Activated naive CD4-positive, alpha-beta T cell treated with anti-CD3 and anti-CD28 coated beads, Interleukin-2, amount 10 ng/mL, durations not matched to agents 7 days and 5 days (primary cell): Measurements from ENCODE around the gene DSE.

Experiments
- CTCF ChIA-PET: fragments of 350-600 bp; sonication (Branson Sonifier 250); formaldehyde crosslinking; loops from one replicate; lab custom pipeline; 2021; ENCODE audit warnings: antibody characterized with exemption; lab: Charles Lee
- DNase-seq: peaks from one replicate; pipeline ENCODE4 v3.0.0-alpha.2; 2020
- H3K27ac Mint-ChIP-seq: one replicate; pipeline ENCODE4 v1.8.0; 2021; ENCODE audit warnings: mild to moderate bottlenecking, moderate library complexity, mixed read lengths
- H3K27me3 Mint-ChIP-seq: one replicate; pipeline ENCODE4 v1.8.0; 2021; ENCODE audit warnings: mild to moderate bottlenecking, mixed read lengths
- H3K36me3 Mint-ChIP-seq: one replicate; pipeline ENCODE4 v1.8.0; 2021; ENCODE audit warnings: mixed read lengths
- H3K4me1 Mint-ChIP-seq: one replicate; pipeline ENCODE4 v1.8.0; 2021; ENCODE audit warnings: mixed read lengths
- H3K4me3 Mint-ChIP-seq: one replicate; pipeline ENCODE4 v1.8.0; 2021; ENCODE audit warnings: mild to moderate bottlenecking, moderate library complexity, mixed read lengths
- H3K9me3 Mint-ChIP-seq: one replicate; pipeline ENCODE4 v1.8.0; 2021; ENCODE audit warnings: mixed read lengths

Gene DSE

GRCh38 chr6:116402108-116402937 is 31.6 kb downstream of the DSE start:
- H3K9me3 Mint-ChIP-seq = no peaks in the 10 kb centered on the region
- H3K4me1 Mint-ChIP-seq = no peaks in the 10 kb centered on the region
- H3K27ac Mint-ChIP-seq = no peak overlapping the region
- no peak overlapping the region for H3K4me3 Mint-ChIP-seq
- DNase-seq = no peak
- CTCF ChIA-PET = interaction anchor here (0.6 kb wide), 1 partner anchor 73 kb away, joined by 3 read pairs; no protein-coding TSS in a partner anchor
- peaks cover 19% of the 10 kb centered on the region for H3K27me3 Mint-ChIP-seq
- H3K36me3 Mint-ChIP-seq = no peaks in the 10 kb centered on the region

GRCh38 chr6:116403205-116403604 is 32.5 kb downstream of the DSE start:
- DNase-seq = no peak
- Mint-ChIP-seq H3K36me3 (no peaks in the 10 kb centered on the region), H3K9me3 (no peaks in the 10 kb centered on the region), H3K4me1 (no peaks in the 10 kb centered on the region), H3K4me3 (no peak overlapping the region), H3K27me3 (peaks cover 19% of the 10 kb centered on the region), H3K27ac (no peak overlapping the region)
- CTCF ChIA-PET = no interaction called here

GRCh38 chr6:116404696-116405095 is 33.9 kb downstream of the DSE start:
- Mint-ChIP-seq H3K27ac (no peak overlapping the region), H3K36me3 (no peaks in the 10 kb centered on the region), H3K4me1 (no peaks in the 10 kb centered on the region), H3K27me3 (peaks cover 15% of the 10 kb centered on the region), H3K9me3 (no peaks in the 10 kb centered on the region), H3K4me3 (no peak overlapping the region)
- no peak for DNase-seq
- CTCF ChIA-PET = no interaction called here

- CTCF ChIA-PET = no interaction called here
- no peak for DNase-seq
- Mint-ChIP-seq H3K36me3 (no peaks in the 10 kb centered on the region), H3K27me3 (peaks cover 15% of the 10 kb centered on the region), H3K27ac (no peak overlapping the region), H3K4me3 (no peak overlapping the region), H3K9me3 (no peaks in the 10 kb centered on the region), H3K4me1 (no peaks in the 10 kb centered on the region)
Measured at GRCh38 chr6:116405138-116405537, 34.4 kb downstream of the DSE start.

DNA sequence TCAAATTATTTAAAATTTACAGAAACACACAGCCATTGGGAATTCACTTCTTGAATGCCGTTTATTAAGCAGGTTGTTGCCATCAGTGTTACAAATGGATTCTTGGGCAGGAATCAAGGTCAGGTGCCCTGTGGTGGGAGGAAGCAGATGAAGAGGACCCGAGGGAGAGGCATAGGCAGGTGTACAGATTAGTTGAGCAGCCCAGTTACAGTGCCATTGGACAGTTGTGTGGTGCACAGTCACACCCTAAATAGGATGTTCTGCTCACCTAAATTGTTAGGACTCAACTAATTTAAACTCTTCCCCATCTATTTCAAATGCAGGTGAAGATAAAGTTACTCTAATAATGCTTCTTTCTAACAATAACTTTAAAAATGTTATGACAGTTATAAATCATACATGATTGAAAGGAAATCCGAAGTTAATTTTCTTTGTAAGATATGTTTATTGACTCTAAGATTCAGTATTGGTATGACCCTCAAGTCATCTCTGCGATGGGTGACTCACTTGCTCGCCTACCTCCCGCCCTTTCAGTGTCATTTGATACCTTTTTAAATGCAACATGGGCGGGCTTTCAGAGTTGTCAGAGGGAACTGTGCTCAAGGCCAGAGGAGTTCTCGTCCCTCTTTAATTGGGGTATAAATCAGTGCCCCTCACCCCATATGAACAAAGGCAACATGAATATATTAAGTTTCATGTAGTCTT is 35.1 kb downstream of the DSE start:
- Mint-ChIP-seq H3K27me3 (peaks cover 15% of the 10 kb centered on the region), H3K27ac (no peak overlapping the region), H3K9me3 (no peaks in the 10 kb centered on the region), H3K4me1 (no peaks in the 10 kb centered on the region), H3K36me3 (no peaks in the 10 kb centered on the region), H3K4me3 (no peak overlapping the region)
- CTCF ChIA-PET = no interaction called here
- DNase-seq = no peak

DNA sequence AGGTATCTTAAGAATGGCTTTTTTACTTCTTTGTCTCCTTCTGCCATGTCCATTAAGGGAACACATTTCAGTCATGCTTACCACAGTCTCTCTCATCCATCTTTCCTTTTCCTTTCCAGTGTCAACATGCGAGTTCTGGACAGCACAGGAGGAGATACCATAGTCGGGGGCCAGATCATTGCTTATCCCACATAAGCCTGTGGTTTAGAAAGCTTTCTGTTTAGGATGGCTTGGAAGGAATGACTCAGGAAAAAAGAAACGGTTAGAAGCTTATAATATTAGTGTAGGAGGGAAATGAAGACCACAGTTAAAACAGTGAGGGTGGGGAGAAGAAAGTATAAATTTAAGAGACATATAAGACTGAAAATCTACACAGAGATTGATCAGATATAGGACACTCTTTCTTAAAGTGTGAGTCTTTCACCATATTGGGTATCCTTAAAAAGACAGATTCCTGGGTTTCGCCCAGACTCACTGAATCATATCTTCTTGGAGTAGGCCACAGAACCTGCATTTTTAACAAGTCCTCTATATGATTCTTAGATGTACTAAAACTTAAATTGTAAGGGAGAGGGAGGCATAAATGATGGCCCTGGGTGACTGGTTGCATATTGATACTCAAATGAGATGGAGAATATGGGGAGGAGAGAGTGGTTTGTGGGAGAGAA is 36.1 kb downstream of the DSE start:
- Mint-ChIP-seq H3K27ac (no peak overlapping the region), H3K36me3 (no peaks in the 10 kb centered on the region), H3K4me1 (no peaks in the 10 kb centered on the region), H3K4me3 (no peak overlapping the region), H3K9me3 (no peaks in the 10 kb centered on the region), H3K27me3 (peaks cover 15% of the 10 kb centered on the region)
- CTCF ChIA-PET = interaction anchor here (0.6 kb wide), 1 partner anchor 361 kb away, joined by 3 read pairs; no protein-coding TSS in a partner anchor
- DNase-seq = no peak

DNA sequence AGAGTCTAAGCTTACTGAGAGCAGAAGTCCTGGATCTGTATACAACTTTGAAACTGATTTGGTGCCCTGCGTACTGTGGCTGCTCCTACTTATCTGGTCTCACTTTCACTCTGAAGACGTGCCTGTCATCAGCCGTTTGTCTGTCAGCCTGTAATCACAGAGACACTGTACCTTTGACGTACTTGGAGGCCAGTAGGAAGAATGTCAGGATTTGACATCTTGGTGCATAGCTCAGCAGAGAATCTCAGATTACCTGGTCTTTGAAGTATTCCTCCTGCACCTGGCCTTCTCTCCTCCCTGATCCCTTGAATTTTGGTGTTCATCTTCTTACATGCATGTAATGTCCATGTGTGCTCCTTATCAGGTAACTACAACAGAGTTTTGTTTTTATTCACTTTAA is 37.7 kb downstream of the DSE start:
- DNase-seq = no peak
- peaks cover 16% of the 10 kb centered on the region for H3K27me3 Mint-ChIP-seq
- H3K4me3 Mint-ChIP-seq = no peak overlapping the region
- H3K9me3 Mint-ChIP-seq = no peaks in the 10 kb centered on the region
- no peaks in the 10 kb centered on the region for H3K4me1 Mint-ChIP-seq
- no peaks in the 10 kb centered on the region for H3K36me3 Mint-ChIP-seq
- CTCF ChIA-PET = interaction anchor here (0.8 kb wide), 1 partner anchor 11 kb away, joined by 5 read pairs; no protein-coding TSS in a partner anchor
- H3K27ac Mint-ChIP-seq = no peak overlapping the region

DNA sequence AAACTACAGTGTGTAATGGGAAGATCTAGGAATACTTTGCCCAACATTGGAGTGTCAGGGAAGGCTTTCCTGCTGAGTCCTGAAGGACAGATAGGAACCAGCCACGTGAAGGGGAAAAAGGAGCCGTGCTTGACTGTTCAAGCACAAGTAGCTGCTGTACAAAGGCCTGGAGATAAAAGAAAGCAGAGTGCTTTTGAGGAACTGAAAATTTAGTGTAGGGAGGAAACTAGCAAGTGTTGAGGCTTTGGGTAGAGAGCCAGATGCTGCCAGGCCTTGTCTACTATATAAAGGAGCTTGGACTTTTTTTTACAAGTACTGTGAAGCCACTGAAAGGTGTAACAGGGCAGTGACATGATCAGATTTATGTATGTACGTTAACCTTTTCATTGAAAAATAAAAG is 39.0 kb downstream of the DSE start:
- Mint-ChIP-seq H3K4me3 (no peak overlapping the region), H3K4me1 (no peaks in the 10 kb centered on the region), H3K9me3 (no peaks in the 10 kb centered on the region), H3K27ac (no peak overlapping the region), H3K27me3 (peaks cover 15% of the 10 kb centered on the region), H3K36me3 (no peaks in the 10 kb centered on the region)
- CTCF ChIA-PET = no interaction called here
- DNase-seq = no peak

- Mint-ChIP-seq H3K27ac (no peak overlapping the region), H3K4me1 (no peaks in the 10 kb centered on the region), H3K4me3 (no peak overlapping the region), H3K9me3 (no peaks in the 10 kb centered on the region), H3K27me3 (peaks cover 3% of the 10 kb centered on the region), H3K36me3 (no peaks in the 10 kb centered on the region)
- CTCF ChIA-PET = no interaction called here
- DNase-seq = no peak
Measured at GRCh38 chr6:116411284-116411623, 40.5 kb downstream of the DSE start.

DNA sequence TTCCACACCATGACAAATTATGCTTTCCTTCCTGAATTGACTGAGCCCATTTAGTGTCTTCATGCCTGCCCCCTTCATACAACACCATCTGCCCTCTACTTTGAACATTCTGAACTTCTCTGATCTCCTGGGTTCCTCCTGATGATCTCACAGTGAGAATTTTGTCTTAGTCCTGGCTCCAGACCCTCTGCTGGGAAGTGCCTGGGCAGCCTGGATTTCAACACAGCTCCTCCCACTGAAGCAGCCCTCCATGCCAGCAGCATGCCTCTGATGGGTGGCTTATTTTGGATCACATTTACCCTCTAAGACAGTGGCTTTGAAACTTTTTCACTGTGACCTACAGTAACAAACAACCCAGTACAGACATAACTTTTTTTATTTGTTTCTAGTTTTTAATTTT is 41.5 kb downstream of the DSE start:
- no peaks in the 10 kb centered on the region for H3K36me3 Mint-ChIP-seq
- no peak overlapping the region for H3K27ac Mint-ChIP-seq

GRCh38 chr6:116413357-116413756 is 42.6 kb downstream of the DSE start:
- Mint-ChIP-seq H3K4me3 (no peak overlapping the region), H3K27ac (no peak overlapping the region), H3K36me3 (no peaks in the 10 kb centered on the region), H3K4me1 (no peaks in the 10 kb centered on the region), H3K9me3 (no peaks in the 10 kb centered on the region), H3K27me3 (peaks cover 3% of the 10 kb centered on the region)
- DNase-seq = no peak
- CTCF ChIA-PET = no interaction called here

More for the DNA sequence above, 41.5 kb downstream of the DSE start:
- Mint-ChIP-seq H3K9me3 (no peaks in the 10 kb centered on the region), H3K4me3 (no peak overlapping the region), H3K27me3 (peaks cover 3% of the 10 kb centered on the region), H3K4me1 (no peaks in the 10 kb centered on the region)
- DNase-seq = no peak
- CTCF ChIA-PET = no interaction called here

GRCh38 chr6:116417661-116418060 is 46.9 kb downstream of the DSE start:
- CTCF ChIA-PET = no interaction called here

GRCh38 chr6:116419069-116419786 is 48.5 kb downstream of the DSE start:
- CTCF ChIA-PET = interaction anchor here (0.8 kb wide), 1 partner anchor 11 kb away, joined by 5 read pairs; no protein-coding TSS in a partner anchor
- Mint-ChIP-seq H3K4me3 (no peak overlapping the region), H3K9me3 (no peaks in the 10 kb centered on the region), H3K27ac (no peak overlapping the region), H3K27me3 (no peaks in the 10 kb centered on the region), H3K4me1 (no peaks in the 10 kb centered on the region), H3K36me3 (no peaks in the 10 kb centered on the region)
- no peak for DNase-seq

More at GRCh38 chr6:116417661-116418060, 46.9 kb downstream of the DSE start:
- no peaks in the 10 kb centered on the region for H3K9me3 Mint-ChIP-seq
- H3K4me1 Mint-ChIP-seq = no peaks in the 10 kb centered on the region
- H3K27me3 Mint-ChIP-seq = no peaks in the 10 kb centered on the region
- H3K27ac Mint-ChIP-seq = no peak overlapping the region
- DNase-seq = no peak
- H3K36me3 Mint-ChIP-seq = no peaks in the 10 kb centered on the region
- no peak overlapping the region for H3K4me3 Mint-ChIP-seq

DNA sequence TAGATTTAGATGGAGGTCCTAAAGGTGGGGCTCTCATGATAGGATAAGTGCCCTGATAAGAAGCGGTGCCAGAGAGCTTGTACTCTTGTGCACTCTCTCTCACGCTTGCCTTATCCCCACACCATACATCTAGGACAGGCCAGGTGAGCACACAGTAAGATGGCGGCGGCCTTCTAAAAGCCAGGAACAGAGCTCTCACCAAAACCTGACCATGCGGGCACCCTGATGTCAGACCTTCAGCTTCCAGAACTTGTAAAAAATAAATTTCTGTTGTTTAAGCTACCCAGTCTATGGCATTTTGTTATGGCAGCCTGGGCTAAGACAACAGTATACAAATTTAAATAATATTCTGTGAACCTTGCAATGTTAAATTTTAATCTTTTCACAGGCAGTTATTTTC is 49.6 kb downstream of the DSE start:
- H3K4me1 Mint-ChIP-seq = no peaks in the 10 kb centered on the region
- no peaks in the 10 kb centered on the region for H3K9me3 Mint-ChIP-seq
- no peaks in the 10 kb centered on the region for H3K36me3 Mint-ChIP-seq
- CTCF ChIA-PET = interaction anchor here (0.6 to 1.4 kb wide), 2 partner anchors 25 to 114 kb away, joined by 3 read pairs; no protein-coding TSS in a partner anchor
- H3K27ac Mint-ChIP-seq = no peak overlapping the region
- no peak for DNase-seq
- H3K4me3 Mint-ChIP-seq = no peak overlapping the region
- no peaks in the 10 kb centered on the region for H3K27me3 Mint-ChIP-seq
